Measurements from ENCODE around the gene C1QTNF1.

The C1QTNF1 gene

DNA sequence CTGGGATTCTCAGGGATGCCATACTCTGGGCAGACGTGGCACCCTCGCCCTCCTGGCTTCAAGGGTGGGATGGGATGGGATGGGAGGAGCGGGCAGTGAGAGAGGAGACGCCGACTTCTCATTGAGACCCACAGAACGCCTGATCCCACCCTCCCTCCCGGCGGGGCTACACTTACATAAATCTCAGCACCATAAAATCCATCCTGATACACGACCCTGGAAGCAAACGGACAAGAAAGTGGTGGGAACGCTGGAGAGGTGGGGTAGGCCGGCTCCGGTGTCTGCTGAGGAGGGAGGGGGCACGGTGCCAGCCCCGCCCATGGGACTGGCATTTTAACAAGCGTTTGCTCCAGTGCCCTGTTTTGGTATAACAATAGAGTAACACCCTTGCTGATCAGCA lies 72.5 kb downstream of the C1QTNF1 start:
- TF ChIP-seq, protein P1, sequence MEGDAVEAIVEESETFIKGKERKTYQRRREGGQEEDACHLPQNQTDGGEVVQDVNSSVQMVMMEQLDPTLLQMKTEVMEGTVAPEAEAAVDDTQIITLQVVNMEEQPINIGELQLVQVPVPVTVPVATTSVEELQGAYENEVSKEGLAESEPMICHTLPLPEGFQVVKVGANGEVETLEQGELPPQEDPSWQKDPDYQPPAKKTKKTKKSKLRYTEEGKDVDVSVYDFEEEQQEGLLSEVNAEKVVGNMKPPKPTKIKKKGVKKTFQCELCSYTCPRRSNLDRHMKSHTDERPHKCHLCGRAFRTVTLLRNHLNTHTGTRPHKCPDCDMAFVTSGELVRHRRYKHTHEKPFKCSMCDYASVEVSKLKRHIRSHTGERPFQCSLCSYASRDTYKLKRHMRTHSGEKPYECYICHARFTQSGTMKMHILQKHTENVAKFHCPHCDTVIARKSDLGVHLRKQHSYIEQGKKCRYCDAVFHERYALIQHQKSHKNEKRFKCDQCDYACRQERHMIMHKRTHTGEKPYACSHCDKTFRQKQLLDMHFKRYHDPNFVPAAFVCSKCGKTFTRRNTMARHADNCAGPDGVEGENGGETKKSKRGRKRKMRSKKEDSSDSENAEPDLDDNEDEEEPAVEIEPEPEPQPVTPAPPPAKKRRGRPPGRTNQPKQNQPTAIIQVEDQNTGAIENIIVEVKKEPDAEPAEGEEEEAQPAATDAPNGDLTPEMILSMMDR (IDR thresholded peaks at IDR 0.05; ENCODE audit: low read depth, low read length): no peak
- DNase-seq (ENCODE audit: low read depth in 2 of 2): no peak
- no peak overlapping the region for H3K4me3 ChIP-seq (replicated peaks in 1 of 2; ENCODE audit: low read depth in 2 of 2, low read length in 2 of 2)

DNA sequence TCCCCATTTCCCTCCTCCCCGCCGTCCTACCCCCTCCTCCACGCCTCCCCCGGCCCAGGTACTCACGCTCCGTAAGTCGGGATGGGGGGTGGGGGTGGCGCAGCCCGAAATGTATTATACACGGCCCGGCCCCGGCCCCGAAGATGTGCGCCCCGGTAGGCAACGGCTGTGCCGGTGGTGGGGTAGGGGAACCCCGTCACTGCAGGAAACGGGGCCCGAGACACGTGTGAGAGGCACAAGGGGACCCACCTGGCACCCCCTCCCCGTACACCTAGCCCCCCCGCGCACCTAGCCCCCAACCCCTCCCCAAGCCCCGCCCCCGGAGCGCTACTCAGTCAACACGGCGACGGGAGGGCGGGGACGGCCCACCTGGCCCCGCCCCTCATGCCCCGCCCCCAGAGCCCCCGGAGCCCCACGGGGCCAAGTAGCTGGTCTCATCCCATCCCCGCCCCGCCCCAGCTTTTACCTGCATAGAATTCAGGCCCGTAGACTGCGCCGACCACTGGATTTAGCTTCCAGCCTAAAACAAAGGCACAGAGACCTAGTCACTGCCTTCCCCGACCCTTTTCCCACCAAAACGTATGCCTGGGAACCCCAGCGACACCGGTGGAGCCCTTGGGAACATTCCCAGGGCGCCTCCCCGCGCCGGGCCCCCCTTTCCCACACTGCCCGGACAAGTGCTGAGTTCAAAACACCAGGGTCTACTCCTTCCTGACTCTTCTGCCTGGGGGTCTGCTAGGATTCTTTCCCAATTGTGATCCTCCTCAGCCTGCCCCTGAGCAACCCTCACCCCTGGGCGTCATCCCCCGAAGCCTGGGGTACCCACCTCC lies 73.5 kb downstream of the C1QTNF1 start:
- TF ChIP-seq, protein P1 (IDR thresholded peaks at IDR 0.05; ENCODE audit: low read depth, low read length): no peak
- no peak for DNase-seq (ENCODE audit: low read depth in 2 of 2)
- no peak overlapping the region for H3K4me3 ChIP-seq (replicated peaks in 1 of 2; ENCODE audit: low read depth in 2 of 2, low read length in 2 of 2)

DNA sequence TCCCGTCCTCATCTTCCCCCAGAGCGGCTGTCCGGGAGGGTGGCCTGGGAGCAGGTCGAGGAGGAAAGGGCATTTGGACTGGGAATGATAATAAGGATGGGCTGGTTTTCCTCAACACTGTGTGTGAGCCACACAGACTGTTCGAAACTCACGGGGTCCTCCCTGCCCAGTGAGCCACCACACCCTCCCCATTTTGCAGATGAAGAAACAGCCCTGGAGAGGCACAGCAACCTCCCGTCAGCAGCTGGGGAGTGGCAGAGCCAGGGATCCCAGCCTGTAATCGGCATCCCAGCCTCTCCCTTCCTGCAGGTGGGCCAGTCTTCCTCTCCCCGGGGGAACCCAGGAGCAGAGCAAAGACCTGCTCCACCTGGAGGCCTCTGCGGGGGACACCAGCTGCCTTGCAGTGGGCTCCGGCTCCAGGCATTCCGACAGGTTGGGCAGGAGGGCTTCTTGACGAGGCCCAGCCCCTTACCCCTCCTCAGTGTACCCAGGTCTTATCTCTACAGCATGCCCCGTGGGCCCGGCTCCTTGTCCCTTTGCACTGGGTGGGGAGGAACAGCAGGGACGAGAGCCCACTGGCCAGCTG lies 74.4 kb downstream of the C1QTNF1 start:
- H3K4me3 ChIP-seq (replicated peaks in 1 of 2; ENCODE audit: low read depth in 2 of 2, low read length in 2 of 2): no peak overlapping the region
- no peak for DNase-seq (ENCODE audit: low read depth in 2 of 2)
- TF ChIP-seq, protein P1 (IDR thresholded peaks at IDR 0.05; ENCODE audit: low read depth, low read length): no peak

All from cardiac fibroblast (primary cell).